Prostate gland (tissue), 2 donors: Measurements from ENCODE around the gene LRRC4B. TPM values are rescaled to one million over a fixed set of nuclear protein-coding genes. Genes with fewer than 3 reads are reported as not detected.

Experiments
- DNase-seq: peaks from one replicate; pipeline ENCODE4 v3.0.0-alpha.2; 2019; ENCODE audit warnings: low spot score
- H3K27ac ChIP-seq, 2 donors: fragments of 200-600 bp; sonication (generic); 2 replicates each; pipeline ENCODE4 v1.5.1; 2017 to 2019
- H3K27me3 ChIP-seq: fragments of 200-600 bp; sonication (generic); replicated peaks from 2 replicates; pipeline ENCODE4 v1.5.1; 2019; ENCODE audit not compliant: insufficient read depth
- H3K36me3 ChIP-seq, 2 donors: fragments of 200-600 bp; sonication (generic); 1 replicate in 1 of 2; 2 replicates in 1 of 2; pipeline versions ENCODE4 v1.5.1 to v1.8.1; 2017 to 2019
- H3K4me1 ChIP-seq: fragments of 200-600 bp; sonication (generic); replicated peaks from 2 replicates; pipeline ENCODE4 v1.5.1; 2019
- H3K4me3 ChIP-seq, 2 donors: fragments of 200-600 bp; sonication (generic); 2 replicates each; pipeline ENCODE4 v1.5.1; 2017 to 2019
- H3K9me3 ChIP-seq: fragments of 200-600 bp; sonication (generic); 2 replicates; pipeline ENCODE4 v1.5.1; 2017
- CTCF ChIP-seq, 4 experiments: fragments of 200-600 bp in 2 of 4; fragments of 450-650 bp in 2 of 4; sonication (generic) in 2 of 4; IDR thresholded peaks; 1 replicate in 3 of 4; 2 replicates in 1 of 4; pipeline ENCODE4 v1.5.1; 2016 to 2019; ENCODE audit warnings: antibody characterized with exemption in 4 of 4, mild to moderate bottlenecking in 2 of 4, moderate library complexity in 2 of 4
- POLR2A ChIP-seq: fragments of 450-650 bp; IDR thresholded peaks from one replicate; pipeline ENCODE4 v1.6.1; 2016; ENCODE audit warnings: antibody characterized with exemption, mild to moderate bottlenecking
- POLR2AphosphoS5 ChIP-seq: sonication (generic); formaldehyde crosslinking; IDR thresholded peaks from one replicate; pipeline ENCODE4 v1.6.1; 2017; ENCODE audit warnings: antibody characterized with exemption
- WGBS: methylation state at CpG from one replicate; pipeline ENCODE4 v1.1.5; 2018; 5-methylcytosine and 5-hydroxymethylcytosine counted together
- intact Hi-C: fragments of 100-400 bp; cut with DNase I; formaldehyde crosslinking; loops from one replicate; pipeline ENCODE4 v1.14.2; 2022
- total RNA-seq, 2 donors: library from RNA; depleted of rRNA; stranded (reverse); fragments of >200 nt; gene quantifications; one replicate each; pipeline ENCODE4 v1.1.0, GENCODE V29; 2016

Gene LRRC4B
- total RNA-seq, 2 donors from 2014 or later, result 5.6 to 7.9 TPM

- no peaks in the 10 kb centered on the region for H3K4me1 ChIP-seq
- no peak for DNase-seq
- TF ChIP-seq CTCF (IDR thresholded peaks at IDR 0.05) (no peak), POLR2AphosphoS5 (no peak), POLR2A (no peak)
- no peak overlapping the region for H3K4me3 ChIP-seq
- H3K27ac ChIP-seq, result no peak overlapping the region
- intact Hi-C loops, result no loop called here
- H3K27me3 ChIP-seq, result peaks cover 2% of the 10 kb centered on the region
- H3K36me3 ChIP-seq, result no peaks in the 10 kb centered on the region
- WGBS, result 78% methylated on average over 4 of the region's 4 CpGs
- no peaks in the 10 kb centered on the region for H3K9me3 ChIP-seq
Measured at GRCh38 chr19:50602935-50603334, 34.7 kb upstream of the LRRC4B start.

DNA sequence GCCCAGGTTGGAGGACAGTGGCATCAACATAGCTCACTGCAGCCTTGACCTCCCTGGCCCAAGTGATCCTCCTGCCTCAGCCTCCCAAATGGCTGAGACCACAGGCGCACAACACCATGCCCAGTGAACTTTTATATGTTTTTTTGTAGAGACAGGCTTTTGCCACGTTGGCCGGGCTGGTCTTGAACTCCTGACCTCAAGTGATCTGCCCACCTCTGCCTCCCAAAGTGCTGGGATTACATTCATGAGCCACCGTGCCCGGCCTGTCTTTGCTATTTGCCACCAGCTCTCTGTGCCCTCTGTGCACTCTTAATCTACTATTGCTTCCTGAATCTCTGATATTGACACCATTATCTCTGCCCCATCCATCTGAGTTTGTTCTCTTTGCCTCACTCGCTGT is 34.3 kb upstream of the LRRC4B start:
- Histone ChIP-seq H3K27me3 (peaks cover 2% of the 10 kb centered on the region), H3K4me1 (no peaks in the 10 kb centered on the region), H3K4me3 (no peak overlapping the region), H3K36me3 (no peaks in the 10 kb centered on the region), H3K9me3 (no peaks in the 10 kb centered on the region), H3K27ac (no peak overlapping the region)
- TF ChIP-seq CTCF (IDR thresholded peaks at IDR 0.05), result no peak
- no peak for TF ChIP-seq POLR2AphosphoS5
- no peak for TF ChIP-seq POLR2A
- intact Hi-C loops, result no loop called here
- WGBS, result 82% methylated on average over 6 of the region's 6 CpGs
- DNase-seq, result no peak

DNA sequence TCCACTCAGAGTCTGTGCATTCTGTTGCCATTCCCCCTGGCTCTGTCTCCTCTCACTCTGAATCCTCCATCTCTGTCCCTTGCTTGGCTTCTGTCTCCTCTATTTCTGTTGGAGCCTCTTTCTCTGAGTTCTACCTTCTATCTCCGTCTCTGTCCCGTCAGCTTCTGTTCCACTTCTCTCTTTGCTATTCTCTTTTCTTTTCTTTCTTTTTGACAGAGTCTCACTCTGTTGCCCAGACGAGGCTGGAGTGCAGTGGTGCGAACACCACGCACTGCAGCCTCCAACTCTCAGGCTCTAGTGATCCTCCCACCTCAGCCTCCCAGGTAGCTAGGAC is 33.8 kb upstream of the LRRC4B start:
- 83% methylated on average over 5 of the region's 5 CpGs for WGBS
- no peak for DNase-seq

GRCh38 chr19:50601407-50602088 is 33.3 kb upstream of the LRRC4B start:
- intact Hi-C loops, result no loop called here
- peaks cover 2% of the 10 kb centered on the region for H3K27me3 ChIP-seq

More for the DNA sequence above, 33.8 kb upstream of the LRRC4B start:
- intact Hi-C loops, result no loop called here
- no peaks in the 10 kb centered on the region for H3K9me3 ChIP-seq
- H3K36me3 ChIP-seq, result no peaks in the 10 kb centered on the region
- H3K4me1 ChIP-seq, result no peaks in the 10 kb centered on the region
- H3K27me3 ChIP-seq, result peaks cover 2% of the 10 kb centered on the region
- no peak overlapping the region for H3K4me3 ChIP-seq
- no peak overlapping the region for H3K27ac ChIP-seq
- TF ChIP-seq POLR2AphosphoS5 (no peak), CTCF (IDR thresholded peaks at IDR 0.05) (no peak), POLR2A (no peak)

More at GRCh38 chr19:50601407-50602088, 33.3 kb upstream of the LRRC4B start:
- Histone ChIP-seq H3K9me3 (no peaks in the 10 kb centered on the region), H3K27ac (no peak overlapping the region), H3K36me3 (no peaks in the 10 kb centered on the region), H3K4me1 (no peaks in the 10 kb centered on the region), H3K4me3 (no peak overlapping the region)
- 73% methylated on average over 11 of the region's 11 CpGs for WGBS
- no peak for DNase-seq
- no peak for TF ChIP-seq POLR2A
- TF ChIP-seq CTCF (IDR thresholded peaks at IDR 0.05), result no peak
- TF ChIP-seq POLR2AphosphoS5, result no peak
